Right atrium auricular region (tissue), 2 donors: Measurements from ENCODE around the gene ADGRL3. TPM values are rescaled to one million over a fixed set of nuclear protein-coding genes. Genes with fewer than 3 reads are reported as not detected.

Source experiments
- DNase-seq: peaks from one replicate; pipeline ENCODE4 v3.0.0-alpha.2; 2019; ENCODE audit warnings: low spot score
- H3K27ac ChIP-seq, 2 donors: fragments of 200-600 bp; sonication (generic); 1 replicate in 1 of 2; 2 replicates in 1 of 2; pipeline ENCODE4 v1.5.1; 2016 to 2019
- H3K27me3 ChIP-seq, 2 donors: fragments of 200-600 bp; sonication (generic); one replicate each; pipeline versions ENCODE4 v1.5.1 to v1.6.0; 2017 to 2019
- H3K36me3 ChIP-seq: fragments of 200-600 bp; sonication (generic); one replicate; pipeline ENCODE4 v1.5.1; 2016
- H3K4me1 ChIP-seq, 2 donors: fragments of 200-600 bp; sonication (generic); one replicate each; pipeline versions ENCODE4 v1.5.1 to v1.6.0; 2017 to 2019
- H3K4me3 ChIP-seq, 2 donors: fragments of 200-600 bp; sonication (generic); 1 replicate in 1 of 2; 2 replicates in 1 of 2; pipeline ENCODE4 v1.5.1; 2017 to 2019; ENCODE audit warnings: mild to moderate bottlenecking in 1 of 2, moderate library complexity in 1 of 2
- H3K9me3 ChIP-seq, 2 donors: fragments of 200-600 bp; sonication (generic); one replicate each; pipeline ENCODE4 v1.5.1; 2019
- total RNA-seq, 2 donors: library from RNA; depleted of rRNA; stranded (reverse); fragments of >200 nt; gene quantifications; one replicate each; pipeline ENCODE4 v1.1.0, GENCODE V29; 2016
- TF ChIP-seq, protein P1 (sequence below), 2 donors: fragments of 200-600 bp; sonication (generic); IDR thresholded peaks; one replicate each; pipeline ENCODE4 v1.5.1; 2019; ENCODE audit warnings: antibody characterized with exemption in 2 of 2

The ADGRL3 gene
- total RNA-seq, 2 donors from 2014 or later: 0.86 to 1.9 TPM

DNA sequence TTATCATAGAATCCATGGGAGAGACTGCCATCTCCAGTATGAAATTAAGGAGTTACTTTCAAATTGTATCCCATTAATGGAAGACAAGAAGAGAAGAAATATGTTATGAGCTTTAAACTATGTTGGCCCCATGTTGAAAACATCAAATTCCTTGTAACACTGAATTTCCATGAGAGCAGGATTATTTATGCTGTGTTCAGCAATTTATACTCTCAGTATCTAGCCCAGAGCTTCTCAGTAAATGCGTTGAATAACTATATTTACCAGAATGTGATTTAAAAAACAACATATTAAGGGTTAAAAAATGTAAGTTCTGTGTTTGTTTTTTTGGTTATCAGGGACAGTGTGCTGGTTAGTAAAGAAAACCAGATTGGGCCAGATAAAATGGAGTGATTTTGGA is 74.2 kb downstream of the ADGRL3 start:
- DNase-seq: no peak
- H3K4me3 ChIP-seq: no peak overlapping the region
- no peaks in the 10 kb centered on the region for H3K27me3 ChIP-seq
- H3K27ac ChIP-seq: no peak overlapping the region
- H3K4me1 ChIP-seq: no peaks in the 10 kb centered on the region
- H3K36me3 ChIP-seq: no peaks in the 10 kb centered on the region
- H3K9me3 ChIP-seq: no peaks in the 10 kb centered on the region
- TF ChIP-seq, protein P1, sequence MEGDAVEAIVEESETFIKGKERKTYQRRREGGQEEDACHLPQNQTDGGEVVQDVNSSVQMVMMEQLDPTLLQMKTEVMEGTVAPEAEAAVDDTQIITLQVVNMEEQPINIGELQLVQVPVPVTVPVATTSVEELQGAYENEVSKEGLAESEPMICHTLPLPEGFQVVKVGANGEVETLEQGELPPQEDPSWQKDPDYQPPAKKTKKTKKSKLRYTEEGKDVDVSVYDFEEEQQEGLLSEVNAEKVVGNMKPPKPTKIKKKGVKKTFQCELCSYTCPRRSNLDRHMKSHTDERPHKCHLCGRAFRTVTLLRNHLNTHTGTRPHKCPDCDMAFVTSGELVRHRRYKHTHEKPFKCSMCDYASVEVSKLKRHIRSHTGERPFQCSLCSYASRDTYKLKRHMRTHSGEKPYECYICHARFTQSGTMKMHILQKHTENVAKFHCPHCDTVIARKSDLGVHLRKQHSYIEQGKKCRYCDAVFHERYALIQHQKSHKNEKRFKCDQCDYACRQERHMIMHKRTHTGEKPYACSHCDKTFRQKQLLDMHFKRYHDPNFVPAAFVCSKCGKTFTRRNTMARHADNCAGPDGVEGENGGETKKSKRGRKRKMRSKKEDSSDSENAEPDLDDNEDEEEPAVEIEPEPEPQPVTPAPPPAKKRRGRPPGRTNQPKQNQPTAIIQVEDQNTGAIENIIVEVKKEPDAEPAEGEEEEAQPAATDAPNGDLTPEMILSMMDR (IDR thresholded peaks at IDR 0.05): no peak

DNA sequence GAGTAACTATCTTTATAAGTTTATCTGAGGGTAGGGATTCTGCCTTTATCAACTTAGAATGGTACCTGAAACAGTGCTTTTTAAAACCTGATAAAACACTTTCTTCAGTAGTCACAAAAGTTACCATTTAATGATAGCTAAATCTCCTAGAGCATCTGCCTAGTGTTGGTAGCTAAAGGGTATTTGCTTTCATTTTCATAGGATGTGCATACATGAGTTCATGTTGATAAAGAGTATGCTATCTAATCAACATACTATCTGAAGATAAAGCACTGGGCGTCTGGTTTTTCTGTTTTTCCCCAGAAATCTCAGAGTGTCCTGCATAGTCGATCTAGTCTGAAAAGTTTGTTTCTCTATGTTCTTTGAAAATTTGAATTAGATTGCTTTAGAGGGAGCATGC is 75.1 kb downstream of the ADGRL3 start:
- TF ChIP-seq, protein P1 (IDR thresholded peaks at IDR 0.05): no peak
- Histone ChIP-seq H3K4me3 (no peak overlapping the region), H3K27me3 (no peaks in the 10 kb centered on the region), H3K36me3 (no peaks in the 10 kb centered on the region), H3K27ac (no peak overlapping the region), H3K4me1 (no peaks in the 10 kb centered on the region), H3K9me3 (no peaks in the 10 kb centered on the region)
- no peak for DNase-seq

DNA sequence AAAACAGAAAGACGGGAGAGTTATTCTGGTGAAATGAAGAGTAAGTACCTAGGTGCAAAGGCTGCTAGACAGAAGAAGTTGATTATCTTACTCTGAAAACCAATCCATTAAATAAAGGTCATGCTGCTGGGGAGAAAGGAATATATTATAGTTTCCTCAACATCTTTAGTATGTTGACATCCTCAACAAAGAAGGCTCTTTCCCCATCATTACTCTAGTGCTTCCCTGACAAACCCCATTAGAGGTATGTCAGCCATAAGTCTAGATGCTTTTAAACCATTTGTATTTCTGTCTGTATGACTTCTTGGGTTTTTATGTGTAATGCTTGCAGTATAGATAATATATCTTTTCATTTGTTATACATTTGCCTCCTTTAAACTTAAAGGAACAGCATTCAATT is 75.9 kb downstream of the ADGRL3 start:
- no peaks in the 10 kb centered on the region for H3K4me1 ChIP-seq
- no peak overlapping the region for H3K4me3 ChIP-seq
- no peaks in the 10 kb centered on the region for H3K36me3 ChIP-seq
- no peak for DNase-seq
- no peak overlapping the region for H3K27ac ChIP-seq
- no peaks in the 10 kb centered on the region for H3K9me3 ChIP-seq
- TF ChIP-seq, protein P1 (IDR thresholded peaks at IDR 0.05): no peak
- no peaks in the 10 kb centered on the region for H3K27me3 ChIP-seq

DNA sequence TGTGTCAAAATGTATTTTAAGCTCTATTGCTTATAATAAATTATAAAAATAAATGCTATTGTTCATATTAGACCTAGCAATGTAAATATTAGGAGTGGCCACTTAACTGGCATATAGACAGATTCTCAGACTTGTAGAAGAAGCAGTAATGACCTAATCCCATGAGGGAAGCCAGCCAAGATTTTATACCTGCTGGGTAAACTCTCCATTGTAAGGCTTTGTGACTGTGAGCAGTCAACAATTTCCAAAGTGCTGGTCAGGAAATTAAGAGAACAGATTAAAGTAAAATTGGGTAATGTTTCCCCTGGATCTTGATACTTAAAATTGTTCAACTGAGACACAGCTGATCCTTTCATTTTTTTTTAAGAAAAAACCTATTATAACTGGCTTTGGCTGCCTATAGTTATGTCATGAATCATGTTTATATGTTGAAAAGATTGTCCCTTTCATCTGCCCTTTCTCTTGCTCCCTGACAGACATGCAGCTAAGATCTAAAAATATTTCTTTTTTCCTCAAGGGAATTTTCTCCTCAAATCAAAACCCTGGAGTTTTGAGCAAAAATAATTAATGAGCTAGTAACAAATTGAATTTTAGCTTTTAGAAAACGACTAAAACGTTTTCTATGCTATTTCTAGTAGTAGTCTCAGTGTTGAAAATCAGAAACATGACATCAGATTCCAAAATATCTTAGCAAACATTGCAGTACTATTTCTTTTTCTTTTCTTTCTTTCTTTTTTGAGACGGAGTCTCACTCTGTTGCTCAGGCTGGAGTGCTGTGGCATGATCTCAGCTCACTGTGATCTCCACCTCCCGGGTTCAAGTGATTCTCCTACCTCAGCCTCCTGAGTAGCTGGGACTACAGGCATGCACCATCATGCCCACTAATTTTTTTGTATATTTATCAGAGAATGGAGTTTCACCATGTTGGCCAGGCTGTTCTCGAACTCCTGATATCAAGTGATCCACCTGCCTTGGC is 77.9 kb downstream of the ADGRL3 start:
- Histone ChIP-seq H3K4me1 (no peaks in the 10 kb centered on the region), H3K27me3 (no peaks in the 10 kb centered on the region), H3K36me3 (no peaks in the 10 kb centered on the region), H3K4me3 (no peak overlapping the region), H3K9me3 (no peaks in the 10 kb centered on the region), H3K27ac (no peak overlapping the region)
- DNase-seq: no peak
- TF ChIP-seq, protein P1 (IDR thresholded peaks at IDR 0.05): no peak

DNA sequence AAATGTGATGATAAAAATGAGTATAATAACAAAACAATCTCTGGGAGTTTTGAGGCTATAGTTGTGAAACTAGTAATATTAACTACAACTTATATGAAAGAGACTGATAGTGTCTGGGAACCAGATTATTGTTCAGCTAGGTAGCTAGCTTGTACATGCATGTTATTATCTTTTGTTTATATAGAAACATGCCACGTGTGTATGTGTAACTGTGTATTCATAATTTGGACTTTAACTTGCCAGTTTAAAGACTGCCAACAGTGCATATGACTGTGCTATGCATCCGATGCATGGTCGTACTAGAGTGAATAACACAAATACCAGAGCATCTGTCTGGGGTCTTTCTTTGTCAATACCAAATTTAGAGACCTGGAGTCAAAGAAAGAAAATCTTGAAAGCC is 92.2 kb downstream of the ADGRL3 start:
- H3K9me3 ChIP-seq: no peaks in the 10 kb centered on the region
- H3K4me3 ChIP-seq: no peak overlapping the region
- H3K27ac ChIP-seq: no peak overlapping the region
- no peaks in the 10 kb centered on the region for H3K27me3 ChIP-seq
- no peaks in the 10 kb centered on the region for H3K4me1 ChIP-seq
- no peaks in the 10 kb centered on the region for H3K36me3 ChIP-seq
- TF ChIP-seq, protein P1 (IDR thresholded peaks at IDR 0.05): no peak
- DNase-seq: no peak
